HG02763 (cell line): ENCODE results near the gene SIGLEC6.

Source experiments
- ATAC-seq: cut with Tn5 transposase; IDR thresholded peaks from one replicate; pipeline ENCODE4 v1.9.1; 2021; ENCODE audit warnings: mild to moderate bottlenecking, moderate library complexity; ENCODE audit not compliant: unreplicated experiment

The SIGLEC6 gene

DNA sequence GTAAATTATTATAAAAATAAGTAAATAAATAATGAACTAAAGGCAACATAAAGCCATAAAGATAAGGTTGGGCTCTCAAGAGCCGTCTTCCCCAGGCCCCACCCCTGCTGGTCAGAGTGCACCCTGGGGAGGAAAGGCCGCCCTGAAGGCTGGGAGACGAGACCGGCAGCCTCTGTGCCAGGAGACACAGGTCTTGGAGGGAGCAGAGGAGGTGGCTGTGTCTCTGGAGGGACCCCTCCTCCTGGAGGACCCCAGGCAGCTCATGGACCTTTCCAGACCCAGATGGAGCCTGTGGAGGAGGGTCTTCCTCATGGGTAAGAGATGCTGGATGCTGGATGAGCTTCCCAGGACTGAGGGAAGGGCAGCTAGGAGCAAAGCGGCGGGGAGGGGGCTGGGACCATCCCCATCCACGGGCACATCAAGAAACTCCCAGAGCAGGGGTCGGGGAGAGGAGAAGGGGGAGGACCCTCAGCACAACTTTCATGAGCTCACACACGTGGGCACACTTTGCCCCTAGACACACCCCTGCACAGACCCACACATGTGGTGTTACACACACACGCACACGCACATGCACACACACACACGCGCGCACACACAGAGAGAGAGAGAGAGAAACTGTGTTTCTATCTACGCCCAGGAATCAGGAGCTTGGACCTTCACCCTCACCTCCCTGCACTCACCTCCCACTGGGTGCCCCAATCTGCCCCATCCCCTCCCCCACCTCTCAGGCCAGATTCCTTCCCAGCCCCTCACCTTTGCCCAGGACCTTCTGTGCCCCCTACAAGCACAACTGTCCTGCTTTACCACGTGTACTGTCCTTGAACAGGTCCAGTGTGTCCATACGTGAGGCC lies 52.9 kb downstream of the SIGLEC6 start, which contains the start of gene CEACAM18:
TSS of gene CEACAM18 (plus strand) at position 159 of the 854 bp plus-strand sequence.
- no peak for ATAC-seq

DNA sequence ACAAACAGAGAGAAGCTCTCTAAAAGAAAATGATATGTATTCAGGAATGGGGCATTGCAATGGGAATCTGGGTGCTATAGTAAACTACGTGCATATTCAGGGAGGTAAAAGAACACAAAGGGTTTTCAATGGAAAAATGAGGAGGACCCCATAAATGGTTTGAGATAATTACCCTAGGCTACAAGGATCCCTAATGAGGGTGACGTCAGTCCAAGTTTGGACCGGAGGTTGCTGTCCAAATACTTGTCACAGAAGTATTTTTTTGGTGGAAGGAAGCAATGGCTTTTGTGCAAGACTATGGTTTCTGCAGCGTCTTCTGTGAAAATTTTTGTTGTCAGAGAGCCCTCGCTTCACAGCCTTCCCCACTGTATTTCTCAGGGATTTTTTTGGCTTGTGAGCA lies 54.1 kb downstream of the SIGLEC6 start:
- ATAC-seq, result no peak

DNA sequence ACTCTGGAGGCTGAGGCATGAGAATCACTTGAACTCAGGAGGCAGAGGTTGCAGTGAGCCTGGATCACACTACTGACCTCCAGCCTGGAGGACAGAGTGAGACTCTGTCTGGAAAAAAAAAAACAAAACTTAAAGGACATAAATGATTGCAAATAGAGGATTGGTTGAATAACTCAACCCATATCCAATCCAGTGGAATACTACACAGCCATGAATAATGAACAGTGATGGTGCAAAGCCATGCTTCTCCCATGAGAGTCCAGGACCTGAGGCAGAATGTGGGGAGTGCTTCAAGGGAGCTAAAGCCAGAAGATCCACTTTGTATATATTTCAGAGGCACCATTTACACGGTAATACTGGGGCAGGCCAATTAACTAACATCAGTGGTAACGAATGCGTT lies 55.3 kb downstream of the SIGLEC6 start:
- no peak for ATAC-seq

DNA sequence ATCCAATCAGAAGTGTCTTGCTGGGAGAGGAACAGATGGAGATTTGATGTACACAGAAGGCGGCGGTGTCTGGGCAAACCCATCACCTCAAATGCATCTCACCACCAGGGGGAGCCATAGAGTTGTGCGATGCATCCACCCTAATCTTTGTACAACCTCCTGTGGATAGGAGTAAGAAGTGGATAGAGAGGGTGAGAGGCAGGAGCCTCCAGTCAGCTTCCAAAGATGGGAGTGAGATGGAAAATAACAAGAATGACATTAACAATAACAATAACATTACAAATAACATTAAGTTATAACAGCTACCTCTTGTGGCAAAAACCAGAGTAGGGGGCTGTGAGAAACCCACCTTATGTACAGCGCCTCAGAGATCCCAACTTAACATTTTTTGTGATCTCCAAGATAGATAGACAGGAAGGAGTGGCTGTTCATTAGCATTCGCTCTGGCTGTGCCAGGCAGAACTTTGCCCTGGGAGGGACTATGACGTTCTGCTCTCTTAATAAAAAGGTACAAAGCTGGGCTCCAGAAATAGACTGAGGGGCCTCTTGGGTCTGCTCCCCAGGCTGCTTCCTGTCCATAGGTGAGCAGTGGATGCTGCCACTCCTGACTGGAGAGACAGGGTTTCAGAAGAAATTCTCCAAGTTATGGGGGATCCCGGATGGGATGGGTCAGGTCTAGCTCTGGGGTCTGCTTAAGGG lies 58.3 kb downstream of the SIGLEC6 start:
- ATAC-seq, result no peak

DNA sequence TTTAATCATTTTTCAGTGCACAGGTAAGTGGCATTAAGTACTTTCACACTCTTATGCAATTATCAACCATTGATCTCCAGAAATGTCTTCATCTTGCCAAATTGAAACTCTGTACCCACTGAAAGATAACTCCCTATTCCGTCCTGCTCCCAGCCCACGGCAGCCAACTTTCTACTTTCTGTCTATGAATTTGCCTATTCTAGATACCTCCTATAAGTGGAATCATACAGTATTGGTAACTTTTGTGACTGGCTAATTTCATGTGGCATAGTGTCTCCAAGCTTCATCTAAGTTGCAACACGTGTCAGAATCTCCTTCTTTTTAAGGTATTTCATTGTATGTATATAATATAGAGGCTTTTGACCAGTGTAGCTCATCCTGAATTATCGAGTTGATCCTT lies 58.9 kb downstream of the SIGLEC6 start:
- ATAC-seq, result no peak

DNA sequence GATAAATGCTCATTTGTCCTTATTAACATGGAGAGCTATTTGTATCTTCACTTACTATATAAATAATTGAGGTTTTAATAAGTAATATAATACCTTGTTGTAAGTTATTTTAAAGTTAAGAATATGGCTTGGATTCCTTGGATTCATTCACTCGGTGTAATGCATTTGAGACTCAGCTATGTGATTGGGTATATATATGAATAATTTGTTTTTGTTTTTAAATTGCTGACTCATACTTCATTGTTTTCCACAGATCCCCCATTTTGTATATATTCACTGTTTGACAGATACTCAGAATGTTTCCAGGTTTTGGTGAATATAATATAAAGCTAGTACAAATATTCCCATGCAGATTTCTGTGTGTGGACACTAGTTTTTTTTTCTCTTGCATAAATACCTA lies 59.9 kb downstream of the SIGLEC6 start:
- ATAC-seq, result no peak

DNA sequence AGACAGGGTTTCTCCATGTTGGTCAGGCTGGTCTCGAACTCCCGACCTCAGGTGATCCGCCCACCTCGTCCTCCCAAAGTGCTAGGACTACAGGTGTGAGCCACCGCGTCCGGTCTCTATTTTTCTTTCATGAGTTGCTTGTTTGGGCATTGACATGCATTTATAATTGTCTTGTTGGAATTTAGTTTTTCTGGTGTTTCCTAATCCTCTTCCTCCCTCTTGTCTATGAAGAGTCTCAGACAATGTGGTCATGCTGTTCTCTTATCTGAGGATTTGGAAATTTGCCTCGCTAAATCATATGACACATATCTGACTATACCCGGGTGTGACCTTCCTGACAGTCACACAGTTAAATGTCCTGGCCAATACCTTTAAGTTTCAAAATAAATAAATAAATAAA lies 60.5 kb downstream of the SIGLEC6 start:
- no peak for ATAC-seq

DNA sequence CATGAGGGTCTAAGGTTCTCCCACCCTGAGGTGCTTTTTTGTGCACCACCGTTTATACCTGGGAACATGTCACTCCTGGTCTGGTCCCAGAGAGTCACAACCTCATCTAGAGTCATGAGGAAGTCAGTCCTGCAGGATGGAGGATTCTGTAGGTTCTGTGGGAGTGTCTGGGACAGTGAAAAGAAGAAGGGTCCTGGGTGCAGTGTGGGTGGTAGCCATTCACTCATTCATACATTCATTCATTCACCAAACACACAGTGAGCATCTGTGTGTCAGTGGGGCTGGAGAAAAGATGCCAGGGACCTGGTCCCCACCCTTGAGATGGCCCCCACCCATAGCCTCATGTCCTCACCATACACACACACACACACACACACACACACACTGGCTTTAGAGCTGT lies 61.8 kb downstream of the SIGLEC6 start:
- no peak for ATAC-seq

DNA sequence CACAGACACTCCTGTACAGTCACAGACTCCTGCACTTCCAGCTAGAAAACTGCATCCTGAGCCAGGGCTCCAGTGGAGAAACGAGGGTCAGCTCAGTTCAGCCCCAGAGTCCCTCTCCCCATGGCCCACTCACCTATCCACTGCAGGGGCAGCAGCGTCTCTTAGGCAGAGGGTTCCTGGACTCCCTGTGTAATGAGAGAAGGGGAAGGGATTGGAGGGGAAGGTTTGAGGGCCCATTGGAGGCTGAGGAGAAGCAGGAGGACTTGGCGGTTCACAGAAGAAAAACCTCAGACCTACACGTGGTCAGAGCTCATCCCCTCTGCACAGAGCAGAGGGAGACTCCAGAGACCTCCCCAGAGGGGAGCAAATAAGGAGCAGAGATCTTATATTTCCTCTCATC lies 62.3 kb downstream of the SIGLEC6 start:
- no peak for ATAC-seq

DNA sequence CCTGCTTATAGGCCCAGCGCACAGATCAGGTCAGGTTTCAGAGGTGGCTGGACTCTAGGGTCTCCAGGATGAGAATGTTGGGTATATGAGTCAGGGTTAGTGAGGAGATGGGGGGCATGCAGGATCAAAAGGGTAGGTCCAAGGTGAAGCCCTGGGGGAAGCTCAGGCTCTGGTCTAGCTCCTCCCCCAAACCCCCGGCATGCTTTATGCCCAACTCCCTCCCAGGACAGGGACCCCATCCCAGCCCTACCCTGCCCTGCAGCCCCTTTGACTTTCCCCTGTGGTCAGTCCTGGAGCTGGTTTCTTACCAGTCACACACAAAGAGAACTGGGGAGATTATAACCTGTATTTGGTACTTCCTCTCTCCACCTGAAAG lies 62.9 kb downstream of the SIGLEC6 start:
- ATAC-seq, result no peak

DNA sequence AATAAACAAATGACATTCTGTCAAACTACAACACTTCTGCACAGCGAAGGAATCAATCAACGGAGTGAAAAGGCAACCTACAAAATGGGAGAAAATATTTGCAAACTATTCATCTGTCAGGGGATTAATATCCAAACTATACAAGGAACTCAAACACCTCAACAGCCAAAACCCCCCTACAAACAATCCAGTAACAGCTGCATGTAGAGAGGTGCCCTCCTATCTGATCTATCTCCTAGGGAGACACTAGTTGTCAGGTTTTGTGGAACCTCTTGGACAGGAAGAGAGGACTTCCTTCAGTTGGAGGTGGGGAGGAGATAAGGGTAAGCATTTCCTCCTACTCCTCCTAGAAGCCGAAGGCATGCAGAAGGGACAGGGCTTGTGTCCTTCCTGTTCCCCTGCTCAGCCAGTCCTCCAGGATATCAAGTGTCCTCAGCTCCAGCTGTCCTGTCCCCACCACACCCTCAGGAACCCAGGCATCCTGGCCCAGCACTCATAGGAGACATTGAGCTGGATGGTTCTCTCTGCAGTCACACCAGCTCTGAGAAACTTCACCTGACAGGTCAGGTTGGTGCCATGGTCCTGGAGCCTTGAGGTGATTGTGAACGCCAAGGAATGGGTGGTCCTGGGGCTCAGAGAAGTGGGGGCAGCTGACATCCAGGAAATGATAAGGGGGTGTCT lies 63.5 kb downstream of the SIGLEC6 start:
- no peak for ATAC-seq
